Epidermal melanocyte (primary cell): ENCODE results near the gene CAMK2B.

Experiments
- DNase-seq: peaks from one replicate; pipeline ENCODE4 v3.0.0; 2011; ENCODE audit warnings: low spot score; ENCODE audit not compliant: insufficient read length

Gene CAMK2B

GRCh38 chr7:44232396-44232795, 93.0 kb downstream of the CAMK2B start:
- DNase-seq = no peak

DNA sequence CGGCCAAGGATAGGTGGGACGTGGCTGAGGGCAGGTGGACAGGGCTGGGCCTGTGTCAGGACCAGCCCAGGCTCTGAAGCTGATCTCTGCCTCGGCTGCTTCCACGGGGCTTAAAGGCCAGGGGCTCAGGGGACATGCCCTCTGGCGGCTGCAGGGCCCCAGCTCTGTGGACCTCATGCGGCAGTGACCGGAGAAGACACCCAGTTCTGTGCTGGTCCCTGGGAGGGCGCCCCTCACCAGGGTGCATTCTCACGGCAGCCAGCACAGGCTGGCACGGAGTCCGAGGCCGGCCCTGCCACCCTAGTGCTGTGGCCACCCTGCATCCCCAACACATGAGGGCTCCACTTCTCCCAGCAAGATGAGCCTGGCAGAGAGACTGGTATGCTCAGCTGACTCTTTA, 94.3 kb downstream of the CAMK2B start:
- DNase-seq = no peak

- no peak for DNase-seq
Measured at GRCh38 chr7:44230286-44230685, 95.1 kb downstream of the CAMK2B start.

GRCh38 chr7:44229546-44230105, 95.8 kb downstream of the CAMK2B start:
- no peak for DNase-seq

- no peak for DNase-seq
Measured at GRCh38 chr7:44228571-44229350, 96.6 kb downstream of the CAMK2B start.

DNA sequence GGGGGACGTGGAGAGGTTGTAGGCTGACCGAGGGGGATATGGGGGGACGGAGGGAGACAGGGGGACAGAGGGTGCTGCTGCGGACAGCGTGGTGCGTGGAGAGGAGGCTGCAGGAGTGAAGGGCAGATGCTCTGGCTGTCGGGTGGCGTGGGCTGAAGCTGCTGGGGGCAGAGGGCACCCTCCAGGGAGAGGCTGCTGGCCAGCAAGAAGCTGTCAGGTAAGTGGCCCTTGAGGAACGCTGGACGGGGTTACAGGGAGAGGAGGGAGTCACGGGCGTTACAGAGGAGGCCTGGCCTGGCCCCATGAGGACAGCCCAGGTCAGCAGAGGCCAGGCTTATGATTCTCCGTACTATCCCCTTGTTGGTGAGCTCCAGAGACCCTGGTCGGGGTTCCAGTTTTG, 97.5 kb downstream of the CAMK2B start:
- no peak for DNase-seq

DNA sequence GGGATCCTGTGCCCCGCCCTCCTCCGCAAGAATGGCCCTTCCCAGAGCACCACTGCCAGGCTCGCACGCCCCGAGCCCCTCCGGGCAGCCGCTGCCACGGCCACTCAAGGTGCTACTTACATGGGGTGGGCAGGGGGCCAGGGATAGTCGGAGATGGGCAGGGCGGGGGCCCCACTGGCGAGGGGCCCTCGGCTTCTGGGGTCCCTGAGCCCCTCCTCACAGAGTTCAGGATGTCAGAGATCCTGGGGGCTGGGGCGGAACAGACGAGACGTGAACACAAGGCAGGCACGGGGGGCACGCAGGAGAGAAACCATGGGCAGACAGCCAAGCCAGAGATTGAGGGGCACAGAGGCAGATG, 99.0 kb downstream of the CAMK2B start:
- no peak for DNase-seq

DNA sequence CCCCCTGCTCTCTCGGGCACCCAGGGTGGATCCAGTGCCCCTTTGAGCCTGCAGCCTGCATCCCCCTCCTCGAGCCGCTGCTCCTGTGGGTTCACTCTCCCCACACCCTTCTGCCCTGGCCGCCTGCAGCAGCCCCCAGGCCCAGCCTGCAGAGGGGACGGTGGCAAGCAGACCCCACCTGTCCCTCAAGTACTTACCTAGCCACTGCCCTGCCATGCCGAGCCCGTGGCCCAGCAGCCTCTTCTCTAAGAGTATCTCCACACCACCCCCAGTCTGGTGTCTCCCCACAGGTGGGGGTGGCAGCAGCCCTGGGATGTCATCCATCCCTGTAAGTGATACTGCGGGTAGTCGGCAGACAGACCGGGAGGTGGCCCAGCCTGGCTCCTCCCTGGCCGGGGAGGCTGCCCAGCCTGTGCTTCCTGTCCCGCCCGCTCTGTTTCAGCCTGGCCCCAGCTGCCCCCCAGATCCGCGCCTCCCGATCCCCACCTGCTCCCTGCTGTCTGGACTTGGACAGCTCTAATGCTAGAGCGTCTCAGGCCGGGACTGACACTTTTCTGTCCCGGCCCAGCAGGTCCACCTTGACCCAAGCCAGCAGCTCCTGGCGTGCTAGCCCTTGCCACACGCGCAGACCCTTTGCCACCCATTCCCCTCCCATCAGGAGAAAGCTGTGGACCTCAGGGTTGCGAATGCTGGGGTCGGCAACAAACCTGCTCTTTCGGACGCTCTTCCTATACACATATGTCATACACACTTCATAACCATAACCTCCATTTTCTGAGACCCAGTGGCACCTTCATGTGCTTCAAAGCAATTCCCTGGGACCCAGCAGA, 99.6 kb downstream of the CAMK2B start:
- DNase-seq = no peak

DNA sequence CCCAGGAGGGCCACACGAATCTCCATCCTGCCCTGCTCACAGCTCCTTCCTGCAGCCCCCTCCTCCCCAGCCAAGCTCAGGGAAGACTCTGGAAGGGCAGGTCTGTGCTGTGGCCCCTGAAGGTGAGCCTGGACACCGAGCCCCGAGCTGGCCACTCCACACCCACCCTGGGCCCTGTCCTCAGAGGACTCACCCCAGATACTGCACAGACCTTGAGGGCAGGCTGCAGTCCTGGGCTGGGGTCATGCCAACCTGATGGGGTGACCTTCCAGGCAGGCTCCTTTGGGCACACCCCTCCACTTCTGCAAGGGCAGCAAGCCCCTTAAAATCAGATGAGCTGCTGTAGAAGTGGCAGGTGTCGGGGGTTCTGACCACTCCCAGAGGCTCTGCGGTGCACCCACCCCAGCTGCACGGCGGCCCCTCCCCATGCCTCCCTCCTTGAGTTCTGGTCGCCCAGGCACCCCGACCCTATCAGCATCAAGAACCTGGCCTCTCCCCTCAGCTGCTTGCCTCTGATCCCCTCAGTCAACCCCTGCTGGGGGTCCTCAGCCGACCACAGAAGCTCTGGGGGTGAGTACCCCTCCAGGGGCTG, 100.3 kb downstream of the CAMK2B start:
- no peak for DNase-seq

DNA sequence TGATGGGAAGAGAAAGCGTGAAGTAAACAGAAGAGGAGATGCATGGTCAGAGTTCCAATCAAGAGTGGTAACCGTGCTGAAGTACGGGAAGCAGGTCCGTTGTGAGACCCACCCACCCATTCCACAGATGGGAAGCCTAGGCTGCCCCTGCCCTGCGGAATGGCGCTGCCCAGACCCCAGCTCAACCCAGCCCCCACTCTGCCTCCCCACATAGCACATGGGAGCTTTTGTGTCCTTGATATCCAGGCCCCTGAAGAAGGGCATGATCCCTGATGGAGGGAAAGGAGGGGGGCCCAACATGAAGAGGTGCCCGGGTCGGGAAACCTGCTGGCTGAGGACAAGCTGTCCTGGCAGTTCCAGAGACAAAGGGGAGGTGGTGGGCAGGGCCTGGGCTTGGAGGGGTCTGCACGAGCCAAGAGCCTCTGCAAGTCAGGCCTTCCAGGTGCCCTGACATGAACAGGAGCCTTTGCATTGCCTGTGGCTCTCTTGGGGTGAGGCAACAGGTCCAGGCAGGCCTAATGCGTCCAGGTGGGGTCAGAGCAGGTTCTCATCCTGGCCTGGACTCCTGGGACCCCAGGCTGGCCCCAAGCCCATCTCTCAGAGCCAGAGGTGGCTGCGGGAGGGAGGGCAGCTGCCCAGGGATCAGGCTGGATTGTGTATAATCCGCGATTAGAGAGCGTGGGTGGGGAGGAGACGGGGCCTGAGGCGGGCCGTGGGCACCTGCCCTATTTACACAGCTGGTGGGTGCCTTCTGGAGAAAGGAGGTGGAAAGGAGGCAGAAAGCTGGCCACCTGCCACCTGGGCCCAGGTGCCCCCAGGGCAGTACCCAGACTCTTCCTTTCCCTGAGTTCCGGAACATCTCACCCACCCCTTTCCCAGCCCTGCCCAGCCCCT, 101.1 kb downstream of the CAMK2B start:
- DNase-seq = no peak

- no peak for DNase-seq
Measured at GRCh38 chr7:44223362-44224079, 101.9 kb downstream of the CAMK2B start.

DNA sequence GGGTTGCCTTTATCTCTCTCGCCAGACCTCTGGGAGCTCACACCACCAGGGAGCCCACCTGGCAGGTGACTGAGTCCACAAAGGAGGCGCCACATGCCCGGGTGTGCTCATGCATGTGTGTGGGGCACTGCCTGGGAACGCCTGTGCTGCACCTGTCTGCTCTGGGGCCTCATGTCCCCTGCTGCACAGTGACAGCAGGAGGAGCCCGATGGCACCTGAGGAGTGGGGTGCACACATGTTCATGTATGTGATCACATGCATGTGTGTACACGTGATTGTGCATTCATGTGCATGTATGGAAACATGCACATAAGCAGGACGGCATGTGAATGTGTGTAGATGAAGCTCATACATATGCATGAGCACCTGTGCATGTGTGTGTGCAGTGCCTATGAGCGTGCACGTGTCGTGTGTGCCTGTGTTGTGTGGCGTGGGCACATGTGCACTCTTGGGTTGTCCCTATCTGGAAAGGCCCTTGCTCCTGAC, 102.6 kb downstream of the CAMK2B start:
- no peak for DNase-seq

GRCh38 chr7:44222074-44222473, 103.3 kb downstream of the CAMK2B start:
- no peak for DNase-seq

DNA sequence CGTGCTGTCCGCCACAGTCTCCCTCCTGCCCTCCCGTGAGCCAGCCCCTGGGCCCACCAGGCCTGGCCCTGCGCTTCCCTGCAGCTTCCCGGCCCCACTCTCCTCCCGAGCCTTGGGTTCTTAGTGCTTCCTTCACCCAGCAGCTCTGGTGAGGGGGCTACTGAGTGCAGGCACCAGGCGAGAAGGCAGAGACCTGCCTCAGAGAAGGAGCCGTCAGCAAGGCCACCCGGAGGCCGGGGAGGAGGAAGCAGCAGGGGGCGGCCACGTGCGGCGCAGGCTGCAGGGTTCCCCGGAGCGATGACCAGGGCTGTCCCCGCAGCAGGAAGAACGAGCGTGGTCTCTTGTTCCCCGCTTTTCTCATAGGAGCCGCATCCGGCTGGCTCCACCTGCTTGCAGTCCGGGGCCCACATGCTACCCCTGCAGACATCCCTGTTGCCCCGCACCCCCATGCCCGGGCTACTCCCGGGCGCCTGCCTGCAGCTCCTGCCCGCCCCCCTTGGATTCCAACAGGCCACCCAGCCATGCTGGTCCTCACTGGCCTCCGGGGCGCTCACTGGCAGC, 104.1 kb downstream of the CAMK2B start:
- no peak for DNase-seq

DNA sequence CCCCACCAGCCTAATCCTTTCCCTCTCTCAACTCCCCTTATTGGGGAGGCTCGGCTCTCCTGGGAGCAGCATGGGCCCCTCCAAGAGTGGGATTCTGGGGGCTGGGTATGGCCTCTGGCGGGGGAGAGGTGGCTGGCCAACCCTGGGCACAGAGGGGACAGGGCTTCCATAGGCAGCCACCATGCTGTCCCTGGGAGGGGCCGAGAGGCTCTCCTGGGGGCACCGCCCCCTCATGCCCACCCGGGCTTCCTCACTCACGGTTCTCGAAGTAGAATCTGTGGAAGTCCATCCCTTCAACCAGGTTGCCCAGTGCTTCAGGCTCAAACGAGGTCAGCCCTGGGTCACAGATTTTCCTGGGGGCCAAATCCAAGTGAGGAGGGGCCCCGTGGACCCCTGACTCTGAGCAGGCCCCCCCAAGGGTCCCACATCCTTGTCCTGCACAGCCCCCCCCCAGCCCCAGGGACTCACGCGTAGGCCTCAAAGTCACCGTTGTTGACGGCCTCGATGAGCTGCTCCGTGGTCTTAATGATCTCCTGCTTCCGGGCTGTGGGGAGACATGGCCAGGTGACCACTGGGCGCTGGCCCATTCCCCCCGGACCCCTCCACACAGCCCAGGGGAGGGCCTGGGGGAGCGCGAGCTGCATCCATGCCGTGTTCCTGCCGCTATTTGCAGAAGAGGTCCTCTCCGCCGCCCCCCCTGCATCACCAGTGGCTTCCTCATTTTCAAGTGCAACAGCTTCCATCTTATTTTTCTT, 104.9 kb downstream of the CAMK2B start:
- DNase-seq = no peak

DNA sequence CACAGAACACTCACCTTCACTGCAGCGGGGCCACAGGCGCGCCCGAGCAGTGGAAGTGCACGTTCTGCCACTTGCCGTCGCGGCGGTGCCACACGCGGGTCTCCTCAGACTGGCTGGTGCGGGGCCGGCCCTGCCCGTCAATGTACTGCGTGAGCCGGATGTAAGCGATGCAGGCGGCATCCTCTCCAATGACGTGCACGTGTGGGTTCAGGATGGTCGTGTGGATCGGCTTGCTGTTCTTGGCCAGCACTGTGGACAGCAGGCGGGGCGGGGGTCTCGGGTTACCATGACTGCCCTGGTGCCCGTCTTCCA, 105.4 kb downstream of the CAMK2B start:
- no peak for DNase-seq

DNA sequence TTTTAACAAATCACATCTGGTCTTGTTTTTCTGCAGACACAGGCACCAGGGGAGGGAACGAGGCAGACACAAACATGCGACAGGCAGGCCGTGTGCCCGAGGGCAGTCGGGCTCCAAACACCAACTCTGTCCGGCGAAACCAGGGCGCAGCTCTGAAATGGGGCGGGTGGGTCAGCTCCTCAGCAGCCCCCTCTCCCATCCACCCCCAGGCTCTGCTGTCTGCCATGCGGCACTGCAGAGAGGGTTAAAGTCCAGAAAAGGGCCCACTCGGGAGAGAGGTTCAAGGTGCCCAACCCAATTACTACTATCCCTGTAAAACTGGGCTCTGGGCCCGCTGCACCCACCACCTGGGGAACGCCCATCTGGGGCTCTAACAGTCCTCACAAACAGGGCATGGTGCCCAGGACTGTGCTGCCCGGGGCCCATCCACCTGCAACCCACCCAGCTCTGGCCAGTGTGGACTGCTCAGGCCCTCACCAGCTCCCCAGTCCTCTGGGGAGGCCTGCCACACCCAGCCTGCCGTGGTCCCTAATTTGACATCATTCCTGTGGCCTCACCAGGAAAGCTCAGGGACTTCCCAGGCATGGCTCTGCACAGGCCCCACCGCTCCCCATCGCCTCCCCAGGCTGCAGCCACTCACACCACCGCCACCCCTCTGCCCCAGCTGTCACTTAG, 105.9 kb downstream of the CAMK2B start:
- DNase-seq = no peak

DNA sequence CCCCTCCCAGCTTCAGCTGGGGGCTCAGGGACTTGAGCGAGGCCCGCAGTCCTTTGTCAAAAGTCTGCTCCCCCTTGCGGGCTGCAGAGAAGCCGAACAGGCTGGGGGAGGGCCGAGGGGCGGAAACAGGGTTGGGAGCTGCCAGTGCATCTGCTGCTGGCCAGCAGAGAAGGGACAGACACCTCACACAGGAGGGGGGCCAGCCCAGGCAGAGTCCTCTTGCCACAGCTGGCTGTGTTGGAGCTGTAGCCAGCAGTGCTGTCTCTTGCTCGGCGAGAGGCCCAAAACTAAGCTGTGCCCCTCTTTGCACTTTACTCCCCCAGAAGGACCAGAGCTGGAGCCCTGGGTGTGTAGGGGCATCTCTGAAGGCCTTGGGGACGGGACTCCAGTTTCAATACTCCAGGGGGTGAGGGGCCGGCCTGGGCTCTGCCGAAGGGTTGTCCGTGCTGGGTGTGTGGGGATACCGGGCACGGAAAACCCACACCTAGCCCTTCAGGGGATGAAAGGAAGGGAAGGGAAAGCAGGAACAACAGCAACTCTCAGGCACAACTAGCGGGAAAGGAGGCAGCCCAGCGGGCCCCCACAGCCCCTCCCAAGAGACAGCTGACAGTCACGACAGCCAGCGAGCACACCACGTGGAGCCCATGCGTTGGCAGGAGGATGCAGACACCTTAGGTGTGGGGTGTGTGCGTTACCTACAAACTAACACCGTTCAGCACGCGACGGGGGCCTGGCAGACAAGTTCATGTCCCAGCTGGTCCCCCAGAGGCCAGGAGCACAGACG, 106.8 kb downstream of the CAMK2B start:
- DNase-seq = no peak
